A549 (cell line): ENCODE data around the gene PROX1. TPM values are rescaled to one million over a fixed set of nuclear protein-coding genes. Genes with fewer than 3 reads are reported as not detected.

Source experiments
- ATAC-seq, 2 experiments: fragments of 200-7000 bp in 1 of 2; fragments of >200 bp in 1 of 2; cut with Nextera tagmentation in 1 of 2; cut with Tn5 transposase in 1 of 2; 3 replicates each; pipeline versions ENCODE4 v1.8.0 to v1.9.1; 2018 to 2020; ENCODE audit warnings: mild to moderate bottlenecking in 1 of 2, moderate library complexity in 1 of 2
- CTCF ChIA-PET: fragments of 300-600 bp; sonication (Branson Sonifier 250); formaldehyde crosslinking; extraction: SDS; loops from one replicate; lab custom pipeline; 2021; ENCODE audit warnings: antibody characterized with exemption, inconsistent platforms; lab: Yijun Ruan, JAX
- POLR2A ChIA-PET: fragments of 350-600 bp; formaldehyde crosslinking; extraction: SDS; loops from one replicate; lab custom pipeline; 2021; ENCODE audit warnings: antibody characterized with exemption, inconsistent platforms; lab: Yijun Ruan, JAX
- DNase-seq, 2 experiments: peaks; one replicate each; pipeline versions ENCODE4 v3.0.0 to v3.0.0-alpha.2; 2011 to 2016; ENCODE audit warnings: low read depth in 1 of 2, low spot score in 1 of 2
- FAIRE-seq: peaks from 2 replicates; lab custom pipeline; 2011; peaks lifted over from hg19 to GRCh38; lab: Jason Lieb, UNC
- H3K27ac ChIP-seq, 2 experiments: fragments of >200 bp; sonication (Bioruptor Twin); formaldehyde crosslinking; 3 replicates each; pipeline ENCODE4 v1.5.1; 2016 to 2017
- H3K4me1 ChIP-seq: fragments of >200 bp; sonication (Bioruptor Twin); formaldehyde crosslinking; 3 replicates; pipeline ENCODE4 v1.6.1; 2016
- H3K4me2 ChIP-seq: fragments of >200 bp; sonication (Bioruptor Twin); formaldehyde crosslinking; 3 replicates; pipeline ENCODE4 v1.6.1; 2016
- H3K4me3 ChIP-seq: fragments of >200 bp; sonication (Bioruptor Twin); formaldehyde crosslinking; 3 replicates; pipeline ENCODE4 v1.5.1; 2016
- H3K9me3 ChIP-seq: fragments of >200 bp; sonication (Bioruptor Twin); formaldehyde crosslinking; 3 replicates; pipeline ENCODE4 v1.6.1; 2016
- CEBPB ChIP-seq, 2 experiments: fragments of >200 bp in 1 of 2; sonication (Bioruptor Twin) in 1 of 2; formaldehyde crosslinking in 1 of 2; IDR thresholded peaks; 2 replicates each; pipeline ENCODE4 v1.6.1; 2012 to 2016
- CHD2 ChIP-seq: fragments of 150-350 bp; IDR thresholded peaks from 2 replicates; pipeline ENCODE4 v1.6.1; 2014; ENCODE audit warnings: low read length; ENCODE audit not compliant: partially characterized antibody
- EP300 ChIP-seq, 2 experiments: fragments of >200 bp; sonication (Bioruptor Twin); formaldehyde crosslinking; IDR thresholded peaks; 2 replicates in 1 of 2; 3 replicates in 1 of 2; pipeline ENCODE4 v1.6.1; 2016 to 2017
- ESRRA ChIP-seq: fragments of 150-350 bp; IDR thresholded peaks from 2 replicates; pipeline ENCODE4 v1.6.1; 2014; ENCODE audit warnings: mild to moderate bottlenecking, low read length, borderline replicate concordance
- FOXS1 ChIP-seq: fragments of 250-450 bp; sonication (Bioruptor Pico); IDR thresholded peaks from 2 replicates; pipeline ENCODE4 v1.5.0; 2020; ENCODE audit warnings: mild to moderate bottlenecking, moderate library complexity
- HDAC2 ChIP-seq: fragments of 200-600 bp; sonication (generic); IDR thresholded peaks from 2 replicates; pipeline ENCODE4 v1.6.1; 2016
- HOXB5 ChIP-seq: fragments of 250-450 bp; sonication (Bioruptor Pico); IDR thresholded peaks from 2 replicates; pipeline ENCODE4 v1.5.0; 2020; ENCODE audit warnings: mild to moderate bottlenecking, moderate library complexity
- MAFK ChIP-seq: fragments of 450-650 bp; IDR thresholded peaks from 2 replicates; pipeline ENCODE4 v1.6.1; 2014; ENCODE audit not compliant: partially characterized antibody
- MYC ChIP-seq: IDR thresholded peaks from 2 replicates; pipeline ENCODE4 v1.6.1; 2012; ENCODE audit warnings: mild to moderate bottlenecking, inconsistent platforms, low read length, improper control_type of control experiment, borderline replicate concordance
- NFE2L2 ChIP-seq: fragments of 150-350 bp; conservative IDR thresholded peaks from 2 replicates; pipeline ENCODE4 v1.6.1; 2014; ENCODE audit warnings: low read length
- NPAS2 ChIP-seq: fragments of 250-450 bp; sonication (Bioruptor Pico); IDR thresholded peaks from 2 replicates; pipeline ENCODE4 v1.8.0; 2022; ENCODE audit warnings: mild to moderate bottlenecking, moderate library complexity, borderline replicate concordance
- PBX3 ChIP-seq: IDR thresholded peaks from 2 replicates; pipeline ENCODE4 v1.6.1; 2012
- PHF8 ChIP-seq: fragments of 200-600 bp; sonication (generic); IDR thresholded peaks from 2 replicates; pipeline ENCODE4 v1.6.1; 2016; ENCODE audit warnings: low read depth, mild to moderate bottlenecking, antibody characterized with exemption, moderate library complexity, borderline replicate concordance
- POLR2AphosphoS2 ChIP-seq: conservative IDR thresholded peaks from 2 replicates; pipeline ENCODE4 v1.6.1; 2012; ENCODE audit warnings: low read length, improper control_type of control experiment, inconsistent platforms
- REST ChIP-seq: fragments of 200-600 bp; sonication (generic); IDR thresholded peaks from 2 replicates; pipeline ENCODE4 v1.6.1; 2016; ENCODE audit warnings: antibody characterized with exemption, mild to moderate bottlenecking, moderate library complexity
- SMC3 ChIP-seq: fragments of >200 bp; sonication (Bioruptor Twin); formaldehyde crosslinking; IDR thresholded peaks from 3 replicates; pipeline ENCODE4 v1.6.1; 2018; ENCODE audit warnings: inconsistent platforms
- TFCP2L1 ChIP-seq: fragments of 250-450 bp; sonication (Bioruptor Pico); IDR thresholded peaks from 2 replicates; pipeline ENCODE4 v1.5.0; 2021; ENCODE audit warnings: mild to moderate bottlenecking
- ZC3H11A ChIP-seq: fragments of 450-650 bp; IDR thresholded peaks from 2 replicates; pipeline ENCODE4 v1.6.1; 2014; ENCODE audit warnings: antibody characterized with exemption, mild to moderate bottlenecking
- WGBS: methylation state at CpG from one replicate; pipeline ENCODE4 v1.1.6; 2017; ENCODE audit errors: missing lambda C conversion rate; 5-methylcytosine and 5-hydroxymethylcytosine counted together
- polyA plus RNA-seq, 4 experiments: library from polyadenylated mRNA; depleted of rRNA in 3 of 4; stranded (reverse); fragments of >200 nt; fragmentation: RNase III in 1 of 4; extraction: RNeasy Plus Mini Kit Qiagen cat#74134 plus additional on column Dnase treatment in 1 of 4; gene quantifications; 2 replicates in 3 of 4; 3 replicates in 1 of 4; pipeline ENCODE4 v1.2.3, GENCODE V29; 2011 to 2017
- TF ChIP-seq, protein P1 (sequence below): fragments of >200 bp; sonication (Bioruptor Twin); formaldehyde crosslinking; IDR thresholded peaks from 3 replicates; pipeline ENCODE4 v1.6.1; 2016
- TF ChIP-seq, protein P2 (sequence below): IDR thresholded peaks from 2 replicates; pipeline ENCODE4 v1.6.1; 2012
- TF ChIP-seq, protein P3 (sequence below): fragments of 250-450 bp; sonication (Bioruptor Pico); IDR thresholded peaks from 2 replicates; pipeline ENCODE4 v1.5.0; 2020; ENCODE audit warnings: low read depth, mild to moderate bottlenecking, moderate library complexity

Gene PROX1
- polyA plus RNA-seq, 2 of the 4 experiments (the other 2 are of a cell fraction), result 0.01 to 0.06 TPM

- ChIA-PET CTCF (no interaction called here), POLR2A (no interaction called here)
- TF ChIP-seq PBX3 (no peak), NFE2L2 (no peak), TFCP2L1 (CRISPR knock-in tag) (no peak), PHF8 (no peak), HOXB5 (CRISPR knock-in tag) (no peak), SMC3 (no peak), EP300 (IDR thresholded peaks at IDR 0.05) (no peak), NPAS2 (no peak), POLR2AphosphoS2 (no peak), ESRRA (no peak), ZC3H11A (no peak), CHD2 (no peak), FOXS1 (CRISPR knock-in tag) (no peak)
- TF ChIP-seq, protein P1, sequence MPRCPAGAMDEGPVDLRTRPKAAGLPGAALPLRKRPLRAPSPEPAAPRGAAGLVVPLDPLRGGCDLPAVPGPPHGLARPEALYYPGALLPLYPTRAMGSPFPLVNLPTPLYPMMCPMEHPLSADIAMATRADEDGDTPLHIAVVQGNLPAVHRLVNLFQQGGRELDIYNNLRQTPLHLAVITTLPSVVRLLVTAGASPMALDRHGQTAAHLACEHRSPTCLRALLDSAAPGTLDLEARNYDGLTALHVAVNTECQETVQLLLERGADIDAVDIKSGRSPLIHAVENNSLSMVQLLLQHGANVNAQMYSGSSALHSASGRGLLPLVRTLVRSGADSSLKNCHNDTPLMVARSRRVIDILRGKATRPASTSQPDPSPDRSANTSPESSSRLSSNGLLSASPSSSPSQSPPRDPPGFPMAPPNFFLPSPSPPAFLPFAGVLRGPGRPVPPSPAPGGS, result no peak
- TF ChIP-seq, protein P2, sequence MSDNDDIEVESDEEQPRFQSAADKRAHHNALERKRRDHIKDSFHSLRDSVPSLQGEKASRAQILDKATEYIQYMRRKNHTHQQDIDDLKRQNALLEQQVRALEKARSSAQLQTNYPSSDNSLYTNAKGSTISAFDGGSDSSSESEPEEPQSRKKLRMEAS, result no peak
- no peak overlapping the region for H3K4me2 ChIP-seq
- no peak for DNase-seq
- H3K27ac ChIP-seq, result no peak overlapping the region
- no peaks in the 10 kb centered on the region for H3K4me1 ChIP-seq
- no peak for FAIRE-seq
- no peak for ATAC-seq
- 19% methylated on average over 9 of the region's 9 CpGs for WGBS
- no peak overlapping the region for H3K4me3 ChIP-seq
- no peaks in the 10 kb centered on the region for H3K9me3 ChIP-seq
Measured at GRCh38 chr1:214028649-214029406, 41.1 kb downstream of the PROX1 start.

GRCh38 chr1:214029796-214030195 is 42.0 kb downstream of the PROX1 start:
- ChIA-PET POLR2A (no interaction called here), CTCF (no interaction called here)
- Histone ChIP-seq H3K4me3 (no peak overlapping the region), H3K4me1 (no peaks in the 10 kb centered on the region), H3K27ac (no peak overlapping the region), H3K4me2 (no peak overlapping the region), H3K9me3 (no peaks in the 10 kb centered on the region)
- DNase-seq (no peak), ATAC-seq (no peak), FAIRE-seq (no peak)
- WGBS, result 45% methylated on average over 6 of the region's 6 CpGs
- TF ChIP-seq HDAC2 (no peak), CEBPB (IDR thresholded peaks at IDR 0.05) (no peak), MAFK (no peak), MYC (no peak), REST (no peak)
- TF ChIP-seq, protein P3, sequence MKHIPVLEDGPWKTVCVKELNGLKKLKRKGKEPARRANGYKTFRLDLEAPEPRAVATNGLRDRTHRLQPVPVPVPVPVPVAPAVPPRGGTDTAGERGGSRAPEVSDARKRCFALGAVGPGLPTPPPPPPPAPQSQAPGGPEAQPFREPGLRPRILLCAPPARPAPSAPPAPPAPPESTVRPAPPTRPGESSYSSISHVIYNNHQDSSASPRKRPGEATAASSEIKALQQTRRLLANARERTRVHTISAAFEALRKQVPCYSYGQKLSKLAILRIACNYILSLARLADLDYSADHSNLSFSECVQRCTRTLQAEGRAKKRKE, result no peak
